Activated naive CD4-positive, alpha-beta T cell treated with anti-CD3 and anti-CD28 coated beads for 36 hours (primary cell): ENCODE measurements around the gene LMAN1. TPM values are rescaled to one million over a fixed set of nuclear protein-coding genes. Genes with fewer than 3 reads are reported as not detected.

Source experiments
- CTCF ChIA-PET: fragments of 350-600 bp; sonication (Branson Sonifier 250); formaldehyde crosslinking; loops from one replicate; lab custom pipeline; 2021; ENCODE audit warnings: antibody characterized with exemption; lab: Charles Lee
- DNase-seq: peaks from one replicate; pipeline ENCODE4 v3.0.0-alpha.2; 2020
- H3K27ac Mint-ChIP-seq: one replicate; pipeline ENCODE4 v1.8.0; 2021; ENCODE audit warnings: mild to moderate bottlenecking, mixed read lengths
- H3K27me3 Mint-ChIP-seq: one replicate; pipeline ENCODE4 v1.8.0; 2021; ENCODE audit warnings: low read depth, mixed read lengths
- H3K36me3 Mint-ChIP-seq: one replicate; pipeline ENCODE4 v1.8.0; 2021; ENCODE audit warnings: low read depth, mixed read lengths
- H3K4me1 Mint-ChIP-seq: one replicate; pipeline ENCODE4 v1.8.0; 2021; ENCODE audit warnings: low read depth, mixed read lengths
- H3K4me3 Mint-ChIP-seq: one replicate; pipeline ENCODE4 v1.8.0; 2021; ENCODE audit warnings: mild to moderate bottlenecking, moderate library complexity, mixed read lengths
- H3K9me3 Mint-ChIP-seq: one replicate; pipeline ENCODE4 v1.8.0; 2021; ENCODE audit warnings: mixed read lengths
- intact Hi-C: fragments of 100-400 bp; cut with micrococcal nuclease; formaldehyde crosslinking; loops from one replicate; pipeline ENCODE4 v1.15.1; 2023
- total RNA-seq, 2 experiments: library from RNA; stranded (reverse); gene quantifications; one replicate each; pipeline ENCODE4 v1.2.3, GENCODE V29; 2021

Gene LMAN1
- total RNA-seq, 2 experiments from 2014 or later = 146 to 151 TPM

GRCh38 chr18:59357928-59358327 lies 1.1 kb downstream of the LMAN1 start:
- H3K27me3 Mint-ChIP-seq = no peaks in the 10 kb centered on the region
- peaks cover 41% of the 10 kb centered on the region for H3K4me1 Mint-ChIP-seq
- intact Hi-C loops = loop anchor here (1.0 to 10.0 kb wide), 9 partner anchors 18 to 1733 kb away; partner anchors contain the start of genes NARS1 and NEDD4L
- H3K36me3 Mint-ChIP-seq = peaks cover 27% of the 10 kb centered on the region
- CTCF ChIA-PET = no interaction called here
- peak overlapping the region; percentile 98 for H3K4me3 Mint-ChIP-seq
- H3K27ac Mint-ChIP-seq = peak overlapping the region; percentile 98
- peak; percentile 26 for DNase-seq
- H3K9me3 Mint-ChIP-seq = no peaks in the 10 kb centered on the region

- H3K9me3 Mint-ChIP-seq = no peaks in the 10 kb centered on the region
- H3K27ac Mint-ChIP-seq = no peak overlapping the region
- no peak for DNase-seq
- no peak overlapping the region for H3K4me3 Mint-ChIP-seq
- intact Hi-C loops = loop anchor here (5.0 to 10.0 kb wide), 6 partner anchors 48 to 1730 kb away; partner anchors contain the start of genes NARS1 and NEDD4L
- no peaks in the 10 kb centered on the region for H3K27me3 Mint-ChIP-seq
- H3K4me1 Mint-ChIP-seq = peaks cover 46% of the 10 kb centered on the region
- H3K36me3 Mint-ChIP-seq = peaks cover 50% of the 10 kb centered on the region
- CTCF ChIA-PET = interaction anchor here (0.6 to 1.8 kb wide), 3 partner anchors 41 to 105 kb away, joined by 3 to 12 read pairs (median 3); no protein-coding TSS in a partner anchor
Observed at GRCh38 chr18:59354731-59355130, 4.3 kb downstream of the LMAN1 start.

DNA sequence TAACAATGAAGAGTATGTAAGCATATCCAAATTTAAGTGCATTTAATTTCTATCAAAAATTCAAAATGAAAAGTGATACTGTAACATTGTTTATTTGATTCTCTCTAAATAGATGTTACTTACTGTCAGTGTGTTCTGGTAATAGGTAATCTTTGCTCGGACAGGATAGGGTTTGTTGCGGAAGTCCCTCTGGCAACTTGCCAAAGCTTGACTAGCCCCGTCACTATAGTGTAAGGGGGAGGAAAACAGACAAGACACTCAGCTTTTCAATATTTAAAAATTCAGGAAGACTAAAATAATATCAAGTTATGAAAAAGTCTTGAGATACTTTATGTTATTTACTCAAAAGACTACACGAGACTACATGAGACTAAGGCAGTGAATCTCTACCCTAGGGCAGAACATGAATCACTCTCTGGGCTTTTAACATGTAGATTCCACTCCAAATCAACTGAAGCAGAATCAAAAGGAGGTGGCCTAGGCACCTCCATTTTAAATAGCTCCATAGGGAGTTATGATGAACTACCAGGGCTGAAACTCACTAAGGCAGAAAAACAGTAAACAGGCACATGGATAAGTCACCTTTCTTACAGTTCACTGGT lies 5.9 kb downstream of the LMAN1 start:
- H3K9me3 Mint-ChIP-seq = no peaks in the 10 kb centered on the region
- CTCF ChIA-PET = interaction anchor here (1.1 kb wide), 1 partner anchor 44 kb away, joined by 4 read pairs; no protein-coding TSS in a partner anchor
- no peak overlapping the region for H3K4me3 Mint-ChIP-seq
- H3K27ac Mint-ChIP-seq = no peak overlapping the region
- peaks cover 48% of the 10 kb centered on the region for H3K4me1 Mint-ChIP-seq
- H3K27me3 Mint-ChIP-seq = no peaks in the 10 kb centered on the region
- H3K36me3 Mint-ChIP-seq = peaks cover 59% of the 10 kb centered on the region
- no peak for DNase-seq
- intact Hi-C loops = loop anchor here (10.0 kb wide), 2 partner anchors 1518 to 1728 kb away; partner anchors contain the start of gene NARS1

GRCh38 chr18:59352250-59352855 lies 6.7 kb downstream of the LMAN1 start:
- intact Hi-C loops = loop anchor here (1.0 to 10.0 kb wide), 3 partner anchors 8 to 1728 kb away; partner anchors contain the start of gene NARS1
- no peak overlapping the region for H3K4me3 Mint-ChIP-seq
- no peaks in the 10 kb centered on the region for H3K27me3 Mint-ChIP-seq
- H3K9me3 Mint-ChIP-seq = no peaks in the 10 kb centered on the region
- peaks cover 44% of the 10 kb centered on the region for H3K4me1 Mint-ChIP-seq
- peak overlapping the region; percentile 9 for H3K27ac Mint-ChIP-seq
- CTCF ChIA-PET = interaction anchor here (0.5 to 1.4 kb wide), 5 partner anchors 9 to 533 kb away, joined by 3 to 5 read pairs (median 4); no protein-coding TSS in a partner anchor
- no peak for DNase-seq
- peaks cover 64% of the 10 kb centered on the region for H3K36me3 Mint-ChIP-seq

DNA sequence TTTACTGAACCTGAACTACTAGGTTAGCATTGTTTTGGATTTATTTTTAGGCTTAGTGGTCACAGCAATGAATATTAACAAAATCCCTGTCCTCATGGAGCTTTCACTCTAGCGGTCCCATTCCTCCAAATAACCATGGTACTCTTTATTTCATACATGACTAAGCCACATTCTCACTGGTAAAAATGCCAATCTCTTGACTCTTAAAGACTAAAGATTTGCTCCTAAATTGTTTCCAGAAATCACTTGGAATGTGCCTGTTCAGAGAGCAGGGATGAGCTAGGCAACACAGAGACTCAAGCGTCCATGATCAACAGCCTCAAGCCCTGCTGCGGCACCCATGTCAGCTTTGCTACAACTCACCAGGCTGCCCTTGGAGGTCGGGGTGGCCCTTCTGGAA lies 13.5 kb downstream of the LMAN1 start:
- Mint-ChIP-seq H3K36me3 (peaks cover 83% of the 10 kb centered on the region), H3K4me1 (peaks cover 43% of the 10 kb centered on the region), H3K9me3 (peaks cover 13% of the 10 kb centered on the region), H3K4me3 (no peak overlapping the region), H3K27ac (no peak overlapping the region), H3K27me3 (no peaks in the 10 kb centered on the region)
- CTCF ChIA-PET = interaction anchor here (1.2 to 2.5 kb wide), 2 partner anchors 11 to 57 kb away, joined by 3 to 7 read pairs; no protein-coding TSS in a partner anchor
- no peak for DNase-seq
- intact Hi-C loops = no loop called here

DNA sequence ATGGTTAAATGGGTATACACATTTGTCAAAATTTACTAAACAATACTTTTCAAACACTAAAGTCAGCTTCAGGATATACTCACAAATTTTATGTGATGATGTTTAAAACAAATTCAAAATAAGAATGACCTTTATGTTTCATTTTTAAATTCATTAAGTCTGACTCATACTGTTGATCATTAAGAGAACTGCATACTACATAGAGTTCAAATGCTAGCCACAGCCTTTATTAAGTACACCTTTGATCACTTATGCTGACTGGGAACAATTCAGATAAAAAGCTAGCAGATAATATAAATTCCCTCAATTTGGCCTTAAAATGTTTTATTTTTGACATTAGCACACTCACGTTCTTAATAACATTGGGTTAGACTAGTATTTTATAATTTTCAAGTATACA lies 14.1 kb downstream of the LMAN1 start:
- H3K27ac Mint-ChIP-seq = no peak overlapping the region
- H3K4me3 Mint-ChIP-seq = no peak overlapping the region
- intact Hi-C loops = loop anchor here (1.0 to 5.0 kb wide), 2 partner anchors 7 to 203 kb away; no protein-coding TSS in a partner anchor
- H3K9me3 Mint-ChIP-seq = peaks cover 13% of the 10 kb centered on the region
- peaks cover 48% of the 10 kb centered on the region for H3K4me1 Mint-ChIP-seq
- DNase-seq = no peak
- CTCF ChIA-PET = interaction anchor here (1.2 to 2.5 kb wide), 2 partner anchors 11 to 58 kb away, joined by 3 to 7 read pairs; no protein-coding TSS in a partner anchor
- peaks cover 87% of the 10 kb centered on the region for H3K36me3 Mint-ChIP-seq
- no peaks in the 10 kb centered on the region for H3K27me3 Mint-ChIP-seq

DNA sequence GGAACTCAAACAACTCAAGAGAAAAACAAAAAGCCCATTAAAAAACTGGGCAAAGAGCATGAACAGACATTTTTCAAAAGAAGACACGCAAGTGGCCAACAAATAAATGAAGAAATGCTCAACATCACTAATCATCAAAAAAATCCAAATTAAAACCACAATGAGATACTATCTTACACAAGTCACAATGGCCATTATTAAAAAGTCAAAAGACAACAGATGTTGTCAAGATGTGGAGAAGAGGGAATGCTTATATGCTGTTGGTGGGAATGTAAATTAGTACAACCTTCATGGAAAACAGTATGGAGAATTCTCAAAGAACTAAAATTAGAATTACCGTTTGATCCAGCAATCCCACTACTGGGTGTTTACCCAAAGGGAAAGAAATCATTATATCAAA lies 15.1 kb downstream of the LMAN1 start:
- Mint-ChIP-seq H3K27ac (no peak overlapping the region), H3K9me3 (peaks cover 13% of the 10 kb centered on the region), H3K4me3 (no peak overlapping the region), H3K36me3 (peaks cover 85% of the 10 kb centered on the region), H3K27me3 (no peaks in the 10 kb centered on the region), H3K4me1 (peaks cover 48% of the 10 kb centered on the region)
- CTCF ChIA-PET = no interaction called here
- no peak for DNase-seq
- intact Hi-C loops = loop anchor here (1.0 to 5.0 kb wide), 2 partner anchors 8 to 202 kb away; no protein-coding TSS in a partner anchor

- Mint-ChIP-seq H3K36me3 (peaks cover 86% of the 10 kb centered on the region), H3K27ac (peak overlapping the region; percentile 25), H3K4me1 (peaks cover 48% of the 10 kb centered on the region), H3K4me3 (no peak overlapping the region), H3K27me3 (no peaks in the 10 kb centered on the region), H3K9me3 (peaks cover 13% of the 10 kb centered on the region)
- DNase-seq = no peak
- intact Hi-C loops = loop anchor here (1.0 to 5.0 kb wide), 2 partner anchors 17 to 199 kb away; no protein-coding TSS in a partner anchor
- CTCF ChIA-PET = interaction anchor here (0.7 to 1.0 kb wide), 2 partner anchors 11 to 34 kb away, joined by 3 read pairs; no protein-coding TSS in a partner anchor
Observed at GRCh38 chr18:59340817-59341216, 18.2 kb downstream of the LMAN1 start.

DNA sequence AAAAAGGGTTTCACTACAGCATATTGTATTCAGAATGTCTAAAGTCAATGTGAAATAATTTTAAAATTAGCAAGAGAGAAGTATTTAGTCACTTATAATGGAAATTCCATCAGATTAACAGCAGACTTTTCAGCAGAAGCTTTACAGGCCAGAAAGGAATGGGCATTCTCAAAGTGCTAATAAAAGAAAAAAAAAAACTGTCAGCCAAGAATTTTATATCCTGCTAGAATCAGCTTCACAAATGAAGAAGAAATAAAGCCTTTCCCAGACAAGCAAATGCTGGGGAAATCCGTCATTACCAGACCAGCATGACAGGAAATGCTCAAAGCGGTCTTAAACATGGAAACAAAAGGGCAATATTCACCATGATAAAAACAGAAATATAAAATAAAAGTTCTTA lies 18.8 kb downstream of the LMAN1 start:
- peaks cover 13% of the 10 kb centered on the region for H3K9me3 Mint-ChIP-seq
- no peak overlapping the region for H3K4me3 Mint-ChIP-seq
- no peaks in the 10 kb centered on the region for H3K27me3 Mint-ChIP-seq
- peaks cover 43% of the 10 kb centered on the region for H3K4me1 Mint-ChIP-seq
- DNase-seq = no peak
- H3K27ac Mint-ChIP-seq = no peak overlapping the region
- peaks cover 86% of the 10 kb centered on the region for H3K36me3 Mint-ChIP-seq
- intact Hi-C loops = loop anchor here (1.0 to 5.0 kb wide), 2 partner anchors 18 to 198 kb away; no protein-coding TSS in a partner anchor
- CTCF ChIA-PET = interaction anchor here (0.7 to 1.0 kb wide), 2 partner anchors 11 to 34 kb away, joined by 3 read pairs; no protein-coding TSS in a partner anchor

DNA sequence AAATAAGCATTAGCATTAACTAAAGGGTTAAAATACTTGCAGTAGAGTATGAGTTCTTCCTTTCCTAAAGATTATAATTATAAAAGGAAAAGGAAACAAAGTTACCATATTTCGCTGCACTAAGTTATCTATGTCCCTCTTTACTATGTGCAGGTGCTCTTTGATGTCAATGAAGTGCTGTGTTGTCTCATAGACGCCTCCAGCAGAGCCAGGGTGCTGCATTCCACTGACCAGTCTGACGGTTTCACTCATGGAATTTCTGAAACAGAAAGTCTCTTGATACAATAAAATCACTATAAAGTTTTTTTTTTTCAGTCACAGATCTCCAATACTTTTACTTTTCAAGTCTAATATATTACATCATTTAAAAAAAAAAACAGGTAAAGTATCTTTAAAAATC lies 26.1 kb downstream of the LMAN1 start:
- Mint-ChIP-seq H3K9me3 (no peaks in the 10 kb centered on the region), H3K4me3 (no peak overlapping the region), H3K36me3 (peaks cover 46% of the 10 kb centered on the region), H3K4me1 (no peaks in the 10 kb centered on the region), H3K27me3 (no peaks in the 10 kb centered on the region), H3K27ac (no peak overlapping the region)
- CTCF ChIA-PET = interaction anchor here (0.6 kb wide), 1 partner anchor 694 kb away, joined by 5 read pairs; no protein-coding TSS in a partner anchor
- DNase-seq = no peak
- intact Hi-C loops = no loop called here

DNA sequence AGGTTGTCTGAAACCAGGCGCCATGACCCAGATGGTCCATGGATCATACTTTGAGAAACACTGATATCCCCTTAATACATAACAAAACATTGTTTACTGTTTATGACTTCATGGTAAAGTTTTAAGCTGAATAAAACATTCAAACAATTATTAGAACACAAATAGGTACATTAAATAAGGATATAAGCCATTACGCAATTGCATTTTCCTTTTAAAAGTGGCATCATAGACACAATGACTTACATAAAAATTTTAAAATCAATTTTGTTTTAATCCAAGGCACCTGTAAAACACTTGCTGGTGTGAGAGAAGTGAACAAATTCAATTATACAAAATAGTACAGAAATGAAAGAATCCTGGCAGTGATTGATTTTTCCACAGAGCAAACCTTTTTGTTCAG lies 30.4 kb downstream of the LMAN1 start:
- intact Hi-C loops = no loop called here
- Mint-ChIP-seq H3K27me3 (no peaks in the 10 kb centered on the region), H3K27ac (no peak overlapping the region), H3K36me3 (peaks cover 34% of the 10 kb centered on the region), H3K9me3 (no peaks in the 10 kb centered on the region), H3K4me3 (no peak overlapping the region), H3K4me1 (no peaks in the 10 kb centered on the region)
- no peak for DNase-seq
- CTCF ChIA-PET = interaction anchor here (0.7 kb wide), 1 partner anchor 49 kb away, joined by 3 read pairs; no protein-coding TSS in a partner anchor

DNA sequence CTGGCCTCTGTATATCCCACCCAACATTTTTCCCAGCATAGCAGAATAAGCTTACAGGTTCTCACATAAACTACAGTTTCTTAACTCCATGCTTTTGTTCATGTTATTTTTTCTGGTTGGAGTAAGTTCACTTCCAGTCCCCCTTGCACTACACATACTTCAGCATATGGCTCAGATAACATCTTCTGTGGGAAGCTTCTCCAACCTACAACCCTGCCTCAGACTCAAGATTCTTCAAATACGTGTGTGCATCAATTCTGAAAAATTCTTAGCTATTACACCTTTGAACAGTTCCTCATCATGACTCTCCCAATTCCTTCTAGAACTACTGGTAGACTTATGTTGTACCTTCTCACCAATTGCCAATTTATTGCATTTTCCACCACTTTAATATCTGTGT lies 33.1 kb downstream of the LMAN1 start:
- H3K4me3 Mint-ChIP-seq = no peak overlapping the region
- peaks cover 24% of the 10 kb centered on the region for H3K36me3 Mint-ChIP-seq
- no peaks in the 10 kb centered on the region for H3K9me3 Mint-ChIP-seq
- no peak overlapping the region for H3K27ac Mint-ChIP-seq
- intact Hi-C loops = no loop called here
- CTCF ChIA-PET = interaction anchor here (1.0 kb wide), 1 partner anchor 76 kb away, joined by 4 read pairs; no protein-coding TSS in a partner anchor
- DNase-seq = no peak
- H3K27me3 Mint-ChIP-seq = peaks cover under 1% of the 10 kb centered on the region
- H3K4me1 Mint-ChIP-seq = no peaks in the 10 kb centered on the region
